ENCODE data around the gene EVI5L. TPM values are rescaled to one million over a fixed set of nuclear protein-coding genes. Genes with fewer than 3 reads are reported as not detected.
"Not testable (repeated sequence)": the region's sequence is repeated elsewhere in the genome, so short reads cannot be mapped to it uniquely, and the experiment has no call there.

EVI5L gene
- polyA plus RNA-seq, 1 donor from 2014 or later: 50.6 TPM

- Histone ChIP-seq H4K20me1 (ENCODE audit: insufficient read depth) (no peaks in the 10 kb centered on the region), H3F3A (ENCODE audit: insufficient read depth, low read length, poor library complexity, severe bottlenecking) (no peaks in the 10 kb centered on the region), H3K9ac (ENCODE audit: low read length) (no peak overlapping the region), H3K27ac (ENCODE audit: low read length) (no peak overlapping the region), H3K9me2 (ENCODE audit: insufficient read depth, low read length) (no peaks in the 10 kb centered on the region), H3K36me3 (ENCODE audit: insufficient read depth, low read length) (no peaks in the 10 kb centered on the region), H3K4me2 (ENCODE audit: low read length) (no peak overlapping the region), H2AFZ (ENCODE audit: low read depth, low read length) (no peak overlapping the region), H3K27me3 (ENCODE audit: insufficient read depth, low read depth, low read length) (peaks cover 36% of the 10 kb centered on the region), H3K79me2 (replicated peaks; ENCODE audit: insufficient read depth, low read length) (no peaks in the 10 kb centered on the region), H3K4me3 (ENCODE audit: low read length) (no peak overlapping the region), H3K9me3 (ENCODE audit: low read length) (no peaks in the 10 kb centered on the region)
- TF ChIP-seq TAF1 (IDR thresholded peaks at IDR 0.05; ENCODE audit: low read depth) (no peak), SMC3 (conservative IDR thresholded peaks at IDR 0.05; ENCODE audit: poor library complexity) (no peak), POLR2AphosphoS5 (IDR thresholded peaks at IDR 0.05) (no peak), EZH2 (IDR thresholded peaks at IDR 0.05; ENCODE audit: borderline replicate concordance, insufficient read depth, low read length, poor library complexity, severe bottlenecking) (no peak)
These were observed 37.7 kb upstream of the EVI5L start for GRCh38 chr19:7792281-7792680.

GRCh38 chr19:7792701-7793100 is 37.3 kb upstream of the EVI5L start:
- H3K36me3 ChIP-seq (ENCODE audit: insufficient read depth, low read length); H3K9ac ChIP-seq (ENCODE audit: low read length); H3F3A ChIP-seq (ENCODE audit: insufficient read depth, low read length, poor library complexity, severe bottlenecking); H3K27ac ChIP-seq (ENCODE audit: low read length); H3K9me3 ChIP-seq (ENCODE audit: low read length); H2AFZ ChIP-seq (ENCODE audit: low read depth, low read length); H4K20me1 ChIP-seq (ENCODE audit: insufficient read depth); H3K4me2 ChIP-seq (ENCODE audit: low read length); H3K9me2 ChIP-seq (ENCODE audit: insufficient read depth, low read length); H3K79me2 ChIP-seq (replicated peaks; ENCODE audit: insufficient read depth, low read length); H3K4me3 ChIP-seq (ENCODE audit: low read length): not testable (repeated sequence)
- peaks cover 32% of the 10 kb centered on the region for H3K27me3 ChIP-seq (ENCODE audit: insufficient read depth, low read depth, low read length)

GRCh38 chr19:7793493-7793892 is 36.5 kb upstream of the EVI5L start:
- Histone ChIP-seq H3K36me3 (ENCODE audit: insufficient read depth, low read length) (no peaks in the 10 kb centered on the region), H3K9me2 (ENCODE audit: insufficient read depth, low read length) (no peaks in the 10 kb centered on the region), H3F3A (ENCODE audit: insufficient read depth, low read length, poor library complexity, severe bottlenecking) (no peaks in the 10 kb centered on the region), H4K20me1 (ENCODE audit: insufficient read depth) (no peaks in the 10 kb centered on the region), H3K9ac (ENCODE audit: low read length) (no peak overlapping the region), H3K4me2 (ENCODE audit: low read length) (no peak overlapping the region), H3K27ac (ENCODE audit: low read length) (no peak overlapping the region), H3K79me2 (replicated peaks; ENCODE audit: insufficient read depth, low read length) (no peaks in the 10 kb centered on the region), H3K9me3 (ENCODE audit: low read length) (no peaks in the 10 kb centered on the region), H3K27me3 (ENCODE audit: insufficient read depth, low read depth, low read length) (peaks cover 24% of the 10 kb centered on the region), H2AFZ (ENCODE audit: low read depth, low read length) (no peak overlapping the region), H3K4me3 (ENCODE audit: low read length) (no peak overlapping the region)
- no peak for TF ChIP-seq CTCF (IDR thresholded peaks at IDR 0.05; ENCODE audit: poor library complexity, severe bottlenecking)
- no peak for TF ChIP-seq MXI1 (conservative IDR thresholded peaks at IDR 0.05; ENCODE audit: poor library complexity, severe bottlenecking)
- TF ChIP-seq EP300 (conservative IDR thresholded peaks at IDR 0.05; ENCODE audit: poor library complexity, severe bottlenecking): no peak
- no peak for TF ChIP-seq TAF1 (IDR thresholded peaks at IDR 0.05; ENCODE audit: low read depth)
- no peak for TF ChIP-seq EZH2 (IDR thresholded peaks at IDR 0.05; ENCODE audit: borderline replicate concordance, insufficient read depth, low read length, poor library complexity, severe bottlenecking)
- no peak for TF ChIP-seq RAD21 (conservative IDR thresholded peaks at IDR 0.05)
- TF ChIP-seq REST (IDR thresholded peaks at IDR 0.05; ENCODE audit: borderline replicate concordance): no peak
- TF ChIP-seq POLR2AphosphoS5 (IDR thresholded peaks at IDR 0.05): no peak
- no peak for TF ChIP-seq SMC3 (conservative IDR thresholded peaks at IDR 0.05; ENCODE audit: poor library complexity)
